ENCODE data around the gene ATP13A2.

ATP13A2 gene

DNA sequence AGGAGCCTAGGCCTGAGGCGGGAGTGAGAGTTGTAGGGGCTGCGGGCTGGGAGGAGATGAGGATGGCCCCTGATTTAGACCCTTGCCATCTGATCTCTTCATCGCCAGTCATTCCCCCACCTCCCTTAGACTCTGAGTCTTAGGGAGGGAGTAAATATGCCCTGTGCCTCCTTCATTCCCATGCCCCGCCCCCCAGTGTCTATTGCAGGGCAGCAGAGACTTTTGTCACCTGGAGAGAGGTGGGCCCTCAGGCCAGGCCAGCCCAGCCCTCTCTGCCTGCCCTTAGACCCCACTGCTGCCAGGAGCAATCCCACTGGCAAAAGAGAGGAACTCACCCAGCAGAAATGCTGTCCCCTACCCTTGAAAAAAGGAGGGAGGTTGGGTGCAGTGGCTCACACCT is 28.1 kb downstream of the ATP13A2 start:
- TF ChIP-seq TAF1 (IDR thresholded peaks at IDR 0.05; ENCODE audit: low read depth) (no peak), MAX (IDR thresholded peaks at IDR 0.05) (no peak), FOXM1 (IDR thresholded peaks at IDR 0.05; ENCODE audit: borderline replicate concordance, low read depth) (no peak), RAD21 (IDR thresholded peaks at IDR 0.05; ENCODE audit: low read depth) (no peak), CREB1 (IDR thresholded peaks at IDR 0.05; ENCODE audit: low read depth) (no peak)

- TF ChIP-seq TEAD4 (IDR thresholded peaks at IDR 0.05) (no peak), FOXM1 (IDR thresholded peaks at IDR 0.05; ENCODE audit: borderline replicate concordance, low read depth) (no peak), ZBTB7A (IDR thresholded peaks at IDR 0.05; ENCODE audit: low read depth) (no peak), RAD21 (IDR thresholded peaks at IDR 0.05; ENCODE audit: low read depth) (no peak), NFIC (IDR thresholded peaks at IDR 0.05) (no peak), USF1 (IDR thresholded peaks at IDR 0.05) (no peak), TAF1 (IDR thresholded peaks at IDR 0.05; ENCODE audit: low read depth) (no peak), TCF12 (IDR thresholded peaks at IDR 0.05; ENCODE audit: low read depth) (no peak), CEBPB (IDR thresholded peaks at IDR 0.05) (no peak), EGR1 (IDR thresholded peaks at IDR 0.05) (no peak), EP300 (IDR thresholded peaks at IDR 0.05; ENCODE audit: borderline replicate concordance) (no peak)
- TF ChIP-seq, protein P1, sequence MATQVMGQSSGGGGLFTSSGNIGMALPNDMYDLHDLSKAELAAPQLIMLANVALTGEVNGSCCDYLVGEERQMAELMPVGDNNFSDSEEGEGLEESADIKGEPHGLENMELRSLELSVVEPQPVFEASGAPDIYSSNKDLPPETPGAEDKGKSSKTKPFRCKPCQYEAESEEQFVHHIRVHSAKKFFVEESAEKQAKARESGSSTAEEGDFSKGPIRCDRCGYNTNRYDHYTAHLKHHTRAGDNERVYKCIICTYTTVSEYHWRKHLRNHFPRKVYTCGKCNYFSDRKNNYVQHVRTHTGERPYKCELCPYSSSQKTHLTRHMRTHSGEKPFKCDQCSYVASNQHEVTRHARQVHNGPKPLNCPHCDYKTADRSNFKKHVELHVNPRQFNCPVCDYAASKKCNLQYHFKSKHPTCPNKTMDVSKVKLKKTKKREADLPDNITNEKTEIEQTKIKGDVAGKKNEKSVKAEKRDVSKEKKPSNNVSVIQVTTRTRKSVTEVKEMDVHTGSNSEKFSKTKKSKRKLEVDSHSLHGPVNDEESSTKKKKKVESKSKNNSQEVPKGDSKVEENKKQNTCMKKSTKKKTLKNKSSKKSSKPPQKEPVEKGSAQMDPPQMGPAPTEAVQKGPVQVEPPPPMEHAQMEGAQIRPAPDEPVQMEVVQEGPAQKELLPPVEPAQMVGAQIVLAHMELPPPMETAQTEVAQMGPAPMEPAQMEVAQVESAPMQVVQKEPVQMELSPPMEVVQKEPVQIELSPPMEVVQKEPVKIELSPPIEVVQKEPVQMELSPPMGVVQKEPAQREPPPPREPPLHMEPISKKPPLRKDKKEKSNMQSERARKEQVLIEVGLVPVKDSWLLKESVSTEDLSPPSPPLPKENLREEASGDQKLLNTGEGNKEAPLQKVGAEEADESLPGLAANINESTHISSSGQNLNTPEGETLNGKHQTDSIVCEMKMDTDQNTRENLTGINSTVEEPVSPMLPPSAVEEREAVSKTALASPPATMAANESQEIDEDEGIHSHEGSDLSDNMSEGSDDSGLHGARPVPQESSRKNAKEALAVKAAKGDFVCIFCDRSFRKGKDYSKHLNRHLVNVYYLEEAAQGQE (IDR thresholded peaks at IDR 0.05; ENCODE audit: low read depth), result no peak
Observed at GRCh38 chr1:16982902-16983301, 28.8 kb downstream of the ATP13A2 start.

DNA sequence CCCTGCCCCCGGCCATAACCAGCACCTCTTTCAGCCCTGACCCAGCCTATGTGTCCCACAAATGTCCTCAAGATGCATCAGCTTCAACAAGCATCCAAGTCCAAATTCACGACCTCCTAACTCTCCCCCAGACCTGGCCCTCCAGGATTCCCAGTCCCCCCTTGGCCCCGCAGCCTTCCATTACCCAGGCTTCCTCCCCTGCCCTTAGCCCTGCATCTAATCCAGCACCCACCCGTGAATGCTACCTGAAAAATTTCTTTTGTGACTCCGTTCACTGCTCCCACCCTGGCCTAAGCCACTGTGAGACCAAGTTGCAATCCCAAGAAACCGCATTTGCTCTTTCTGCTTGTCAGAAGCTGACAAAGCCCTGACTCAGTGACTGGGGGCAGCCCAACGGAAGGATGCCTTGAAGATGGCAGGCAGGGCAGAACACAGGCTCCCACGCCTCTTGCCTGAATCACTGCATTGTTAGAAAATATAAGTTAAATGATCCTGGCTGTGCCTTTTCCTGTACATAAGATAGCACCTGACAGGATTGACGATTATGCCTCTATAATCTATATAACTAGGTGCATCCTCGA is 30.4 kb downstream of the ATP13A2 start:
- no peak for TF ChIP-seq YY1 (IDR thresholded peaks at IDR 0.05; ENCODE audit: low read depth)
- no peak for TF ChIP-seq USF1 (IDR thresholded peaks at IDR 0.05)
- TF ChIP-seq CREB1 (IDR thresholded peaks at IDR 0.05; ENCODE audit: low read depth), result no peak
- TF ChIP-seq TCF12 (IDR thresholded peaks at IDR 0.05; ENCODE audit: low read depth), result no peak
- TF ChIP-seq MAX (IDR thresholded peaks at IDR 0.05), result no peak
- no peak for TF ChIP-seq NFIC (IDR thresholded peaks at IDR 0.05)
- TF ChIP-seq EP300 (IDR thresholded peaks at IDR 0.05; ENCODE audit: borderline replicate concordance), result no peak
- no peak for TF ChIP-seq FOXM1 (IDR thresholded peaks at IDR 0.05; ENCODE audit: borderline replicate concordance, low read depth)
- no peak for TF ChIP-seq TAF1 (IDR thresholded peaks at IDR 0.05; ENCODE audit: low read depth)
- TF ChIP-seq ZBTB7A (IDR thresholded peaks at IDR 0.05; ENCODE audit: low read depth), result no peak
- no peak for TF ChIP-seq TEAD4 (IDR thresholded peaks at IDR 0.05)
- TF ChIP-seq, protein P1 (IDR thresholded peaks at IDR 0.05; ENCODE audit: low read depth), result no peak
- TF ChIP-seq EGR1 (IDR thresholded peaks at IDR 0.05), result no peak
- TF ChIP-seq RAD21 (IDR thresholded peaks at IDR 0.05; ENCODE audit: low read depth), result no peak
- no peak for TF ChIP-seq CEBPB (IDR thresholded peaks at IDR 0.05)

DNA sequence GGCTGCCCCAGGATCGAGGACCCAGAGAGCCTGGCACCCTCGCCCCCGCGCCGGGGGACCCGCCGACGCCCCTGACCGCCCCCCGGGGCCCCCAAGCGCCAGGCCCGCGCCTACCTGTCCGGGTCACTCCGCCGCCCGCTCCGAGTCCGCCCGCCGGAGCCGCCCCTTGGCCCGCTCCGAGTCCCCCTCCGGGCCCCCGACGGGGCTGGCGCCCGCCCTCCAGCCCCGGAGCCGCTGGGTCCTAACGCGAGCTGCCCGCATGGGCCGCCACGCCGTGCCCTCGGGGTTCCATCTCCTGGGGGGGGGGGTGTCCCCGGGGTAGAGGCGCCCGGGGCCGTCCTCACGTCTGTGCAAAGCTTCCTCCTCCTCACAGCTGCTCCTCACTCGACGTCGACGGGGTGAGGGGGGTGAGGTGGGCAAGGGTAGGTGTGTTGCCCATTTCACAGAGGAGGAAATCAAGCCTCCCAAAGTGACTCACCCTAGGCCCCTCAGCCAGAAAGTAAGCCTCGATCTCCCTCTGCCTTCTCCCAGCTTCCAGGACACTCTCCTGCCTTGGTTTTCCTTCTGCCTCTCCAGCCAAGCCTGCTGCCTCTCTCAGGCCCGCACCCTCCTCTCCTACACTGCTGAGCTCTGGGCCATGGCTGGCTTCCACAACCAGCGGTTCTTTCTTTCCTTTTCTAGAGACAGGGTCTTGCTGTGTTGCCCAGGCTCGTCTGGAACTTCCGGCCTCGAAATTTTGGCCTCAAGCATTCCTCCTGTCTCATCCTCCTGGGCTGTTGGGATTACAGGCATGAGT is 31.1 kb downstream of the ATP13A2 start, which contains the start of gene MFAP2:
Gene MFAP2, minus strand, starts transcription at position 148 of the 796 bp plus-strand sequence. CDS start 2,347 bp downstream, outside the sequence.
- TF ChIP-seq USF1 (IDR thresholded peaks at IDR 0.05) (no peak), MAX (IDR thresholded peaks at IDR 0.05) (no peak; the same call in 1 of the 2 replicates), RAD21 (IDR thresholded peaks at IDR 0.05; ENCODE audit: low read depth) (no peak), EP300 (IDR thresholded peaks at IDR 0.05; ENCODE audit: borderline replicate concordance) (no peak), EGR1 (IDR thresholded peaks at IDR 0.05) (no peak), FOXM1 (IDR thresholded peaks at IDR 0.05; ENCODE audit: borderline replicate concordance, low read depth) (no peak)
- TF ChIP-seq, protein P1 (IDR thresholded peaks at IDR 0.05; ENCODE audit: low read depth), result no peak
